ENCODE data around the gene ZBED2. TPM values are rescaled to one million over a fixed set of nuclear protein-coding genes. Genes with fewer than 3 reads are reported as not detected.

ZBED2 gene
- total and polyA plus RNA-seq, 2 of the 8 experiments (the other 6 are each of a cell fraction or from before 2014, with no cell fraction given), result not detected

DNA sequence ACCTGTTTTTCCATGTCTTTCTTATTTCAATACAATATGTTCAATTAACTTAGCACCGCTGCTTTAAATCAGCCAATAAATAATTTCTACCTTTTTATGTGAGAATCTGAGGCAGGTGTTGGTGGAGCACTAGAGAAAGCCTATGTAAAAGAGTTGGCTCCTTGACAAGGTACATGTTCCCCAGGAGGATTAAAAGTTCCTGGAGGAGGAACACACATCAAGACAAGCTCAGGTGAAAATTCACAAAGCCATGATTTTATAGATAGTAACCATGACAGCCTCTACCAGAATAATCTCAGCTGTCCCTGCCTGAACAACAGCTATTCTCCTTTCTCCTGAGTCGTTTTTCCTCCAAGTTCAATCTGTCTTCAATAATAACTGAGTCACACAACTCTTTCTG, 3.4 kb upstream of the ZBED2 start:
- no peak overlapping the region for H3K27ac ChIP-seq (ENCODE audit: low read depth, low read length)
- ChIA-PET CTCF (ENCODE audit: partially characterized antibody) (no interaction called here), POLR2A (ENCODE audit: partially characterized antibody) (no interaction called here)
- H2BK120ac ChIP-seq (replicated peaks; ENCODE audit: low read depth, low read length), result no peak overlapping the region
- H2AFZ ChIP-seq (ENCODE audit: low read length), result no peak overlapping the region
- DNase-seq (ENCODE audit: low read depth in 1 of 2, low spot score in 2 of 2), result no peak
- H3K36me3 ChIP-seq (ENCODE audit: control insufficient read depth in 2 of 4, insufficient read depth in 4 of 4, low read length in 3 of 4), result no peaks in the 10 kb centered on the region
- no peak overlapping the region for H3K9ac ChIP-seq (replicated peaks in 1 of 4; ENCODE audit: extremely low read depth in 1 of 4, low read depth in 3 of 4, low read length in 3 of 4)
- no peak overlapping the region for H4K5ac ChIP-seq (ENCODE audit: insufficient read length, low read depth, low read length)
- no peak overlapping the region for H3K18ac ChIP-seq (ENCODE audit: extremely low read depth, low read length)
- H3K4me2 ChIP-seq (ENCODE audit: insufficient read depth in 1 of 2, low read depth in 2 of 2, low read length in 2 of 2), result no peak overlapping the region
- no peaks in the 10 kb centered on the region for H3K4me1 ChIP-seq (replicated peaks in 1 of 4; ENCODE audit: control insufficient read depth in 3 of 4, insufficient read depth in 4 of 4, low read length in 3 of 4)
- no peak overlapping the region for H2BK12ac ChIP-seq (ENCODE audit: low read depth, low read length)
- no peak overlapping the region for H3K56ac ChIP-seq (replicated peaks; ENCODE audit: insufficient read length, low read depth, low read length)
- H3K23ac ChIP-seq (ENCODE audit: insufficient read length), result no peak overlapping the region
- no peak overlapping the region for H2BK20ac ChIP-seq (ENCODE audit: low read length)
- H4K20me1 ChIP-seq (replicated peaks in 1 of 2; ENCODE audit: control insufficient read depth in 1 of 2, insufficient read depth in 2 of 2, low read length in 2 of 2), result no peaks in the 10 kb centered on the region
- H3K23me2 ChIP-seq (ENCODE audit: low read depth, low read length), result no peaks in the 10 kb centered on the region
- WGBS, 2 experiments (ENCODE audit: extremely low coverage in 1 of 2, insufficient coverage in 1 of 2, insufficient read length in 1 of 2, insufficient replicate concordance in 2 of 2, low coverage in 1 of 2, low lambda C conversion rate in 2 of 2, missing lambda C conversion rate in 1 of 2), result 92% methylated on average over 2 of the region's 2 CpGs; no CpG with 5 or more reads in 1 of the 2 experiments
- no peak overlapping the region for H2AK5ac ChIP-seq (ENCODE audit: low read depth, low read length)
- H3K27me3 ChIP-seq (replicated peaks in 1 of 4; ENCODE audit: control insufficient read depth in 3 of 4, extremely low read depth in 1 of 4, insufficient read depth in 3 of 4, low read length in 3 of 4), result no peaks in the 10 kb centered on the region
- no peak overlapping the region for H3K14ac ChIP-seq (ENCODE audit: insufficient read length)
- H3K4me3 ChIP-seq (ENCODE audit: extremely low read depth in 1 of 4, insufficient read depth in 2 of 4, low read depth in 3 of 4, low read length in 4 of 4), result no peak overlapping the region
- no peak overlapping the region for H3K4ac ChIP-seq (replicated peaks; ENCODE audit: insufficient read length, low read depth, low read length)
- FAIRE-seq, result no peak
- H4K91ac ChIP-seq (replicated peaks; ENCODE audit: insufficient read length, low read length), result no peak overlapping the region
- no peaks in the 10 kb centered on the region for H3K79me1 ChIP-seq (ENCODE audit: low read depth, low read length)
- H4K8ac ChIP-seq (ENCODE audit: extremely low read depth, insufficient read depth, low read length), result no peak overlapping the region
- H3K79me2 ChIP-seq (ENCODE audit: control insufficient read depth in 1 of 2, insufficient read depth in 2 of 2, low read length in 2 of 2), result no peaks in the 10 kb centered on the region
- H2BK5ac ChIP-seq (ENCODE audit: low read depth, low read length), result no peak overlapping the region
- no peaks in the 10 kb centered on the region for H3K9me3 ChIP-seq (ENCODE audit: insufficient read depth in 2 of 2, low read depth in 1 of 2, low read length in 1 of 2)
- H2BK15ac ChIP-seq (ENCODE audit: low read length), result no peak overlapping the region
- TF ChIP-seq GABPA (IDR thresholded peaks at IDR 0.05; ENCODE audit: borderline replicate concordance, insufficient read depth, low read length), result no peak
- no peak for TF ChIP-seq FOSL1 (IDR thresholded peaks at IDR 0.05; ENCODE audit: insufficient read depth, low read depth, low read length)

Measured in H1 (cell line).